ENCODE measurements around the gene RFK.

GRCh38 chr9:76359365-76359764 lies 34.9 kb downstream of the RFK start:
- TF ChIP-seq CTCF (IDR thresholded peaks at IDR 0.05) (no peak), POLR2A (IDR thresholded peaks at IDR 0.05) (no peak)
